LHCN-M2 (cell line): ENCODE data around the gene ADCY3. TPM values are rescaled to one million over a fixed set of nuclear protein-coding genes. Genes with fewer than 3 reads are reported as not detected.
"Not testable (repeated sequence)": the region's sequence is repeated elsewhere in the genome, so short reads cannot be mapped to it uniquely, and the experiment has no call there.

Experiments used
- DNase-seq: peaks from one replicate; pipeline ENCODE4 v3.0.0-alpha.2; 2012; ENCODE audit warnings: low read depth
- total RNA-seq: library from RNA; depleted of rRNA; stranded (reverse); fragments of >200 nt; gene quantifications from 2 replicates; pipeline ENCODE4 v1.2.3, GENCODE V29; 2014

The ADCY3 gene
- total RNA-seq, 1 experiment from 2014 or later: 23.3 TPM

DNA sequence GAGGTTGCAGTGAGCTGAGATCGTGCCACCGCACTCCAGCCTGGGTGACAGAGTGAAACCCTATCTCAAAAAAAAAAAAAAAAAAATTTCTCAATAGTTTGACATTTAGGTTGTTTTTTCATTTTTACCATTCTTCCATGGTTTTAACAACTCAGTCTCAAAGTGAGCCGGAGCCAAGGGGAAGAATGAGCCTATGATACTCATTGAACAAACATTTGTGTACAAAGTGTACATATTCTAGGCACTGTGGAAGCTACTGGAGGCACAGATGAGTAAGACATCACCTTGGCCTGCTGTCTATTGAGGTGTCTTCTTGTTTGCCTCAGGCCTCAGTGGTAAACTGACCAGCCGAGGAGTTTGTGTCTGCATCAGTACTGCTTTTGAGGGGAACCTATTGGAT, 104.9 kb downstream of the ADCY3 start:
- no peak for DNase-seq

- DNase-seq: no peak
Measured at GRCh38 chr2:24814516-24814915, 105.5 kb downstream of the ADCY3 start.

DNA sequence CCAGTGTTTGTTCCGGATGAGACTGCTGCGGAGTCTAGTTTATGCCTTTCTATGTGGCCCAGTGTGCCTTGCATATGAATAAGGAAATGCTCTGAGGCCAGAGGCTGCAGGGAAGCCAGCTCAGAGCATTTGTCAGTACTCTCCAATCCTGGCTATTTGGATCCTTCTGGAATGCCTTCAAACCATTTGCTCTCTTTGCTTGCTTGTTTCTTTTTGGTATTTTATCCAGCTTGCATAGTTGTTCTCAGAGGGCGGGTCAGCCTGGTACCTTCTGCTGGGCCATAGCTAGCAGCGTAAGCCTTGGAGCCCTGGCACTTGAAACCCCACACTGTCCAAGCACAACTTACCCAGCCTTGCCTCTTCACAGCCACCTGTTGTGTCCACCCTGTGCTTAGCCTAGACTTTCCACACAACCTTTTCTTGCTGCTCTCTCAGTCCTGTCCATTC, 106.3 kb downstream of the ADCY3 start:
- no peak for DNase-seq

GRCh38 chr2:24809316-24810007, 110.6 kb downstream of the ADCY3 start:
- DNase-seq: no peak

DNA sequence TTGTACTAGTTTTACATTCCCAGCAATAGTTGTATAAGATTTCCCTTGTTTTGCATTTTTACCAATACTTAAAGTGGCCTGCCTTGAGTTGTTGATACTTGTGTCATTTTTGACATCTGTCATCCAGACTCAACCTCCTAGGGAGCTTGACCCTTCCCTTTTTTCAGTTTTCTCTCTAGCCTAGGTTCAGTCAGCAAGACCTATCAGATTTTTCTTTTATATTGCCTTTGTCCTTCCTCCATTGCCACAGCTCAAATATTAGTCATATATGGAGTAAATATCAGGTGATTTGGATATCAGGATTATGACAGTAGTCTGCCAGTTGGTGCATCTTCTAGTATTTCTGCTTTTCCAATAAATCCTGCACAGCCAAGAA, 113.4 kb downstream of the ADCY3 start:
- DNase-seq: no peak

- not testable (repeated sequence) for DNase-seq
Measured at GRCh38 chr2:24805811-24806660, 114.0 kb downstream of the ADCY3 start.

GRCh38 chr2:24800487-24800886, 119.5 kb downstream of the ADCY3 start:
- not testable (repeated sequence) for DNase-seq

DNA sequence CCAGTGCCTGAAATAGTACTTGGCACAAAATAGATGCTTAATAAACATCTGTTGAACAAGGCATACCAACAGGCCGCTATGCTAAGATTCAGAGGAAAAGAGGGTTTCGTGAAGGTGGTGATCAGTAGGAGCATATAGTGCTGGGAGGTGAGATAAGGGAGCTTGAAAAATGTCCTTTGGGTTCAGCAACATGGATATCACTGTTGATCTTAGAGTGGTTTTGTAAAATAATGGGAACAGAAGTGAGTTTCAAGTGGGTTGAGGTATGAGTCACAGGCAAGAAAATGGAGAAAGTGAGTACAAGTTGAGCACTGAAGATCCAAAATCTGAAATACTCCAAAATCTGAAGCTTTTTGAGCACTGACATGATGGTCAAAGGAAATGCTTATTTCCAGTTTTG, 122.4 kb downstream of the ADCY3 start:
- DNase-seq: no peak

DNA sequence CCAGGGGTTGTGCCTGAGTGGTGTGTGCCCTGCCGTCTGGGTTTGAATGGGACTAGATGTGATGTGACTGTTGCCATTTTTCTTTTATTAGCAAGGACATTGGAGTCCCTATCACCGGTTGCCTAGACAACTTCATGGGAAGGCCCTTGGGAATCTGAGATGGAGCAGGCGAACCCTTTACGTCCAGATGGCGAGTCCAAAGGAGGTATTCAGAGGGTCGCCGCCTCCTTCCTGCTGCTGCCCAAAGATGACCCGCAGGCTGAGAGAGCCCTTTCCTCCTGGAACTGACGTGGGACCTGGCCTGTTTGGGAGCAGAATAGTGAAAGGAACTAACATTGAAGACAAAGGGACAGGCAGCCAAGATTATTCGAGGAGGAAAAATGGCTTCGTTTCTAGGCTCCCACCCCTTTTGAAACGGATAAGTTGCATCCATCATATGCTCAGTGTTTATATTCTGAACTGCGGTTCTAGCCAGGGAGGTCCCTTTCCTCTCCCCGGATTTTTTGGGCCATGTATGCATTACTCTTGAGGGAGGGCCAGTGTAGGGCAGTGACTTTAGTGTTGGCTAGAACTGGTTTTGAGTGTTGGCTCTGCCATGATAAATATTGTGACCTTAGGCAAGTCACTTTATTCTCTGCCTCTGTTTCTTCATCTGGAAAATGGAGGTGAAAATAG, 126.1 kb downstream of the ADCY3 start:
- DNase-seq: peak; percentile 61

DNA sequence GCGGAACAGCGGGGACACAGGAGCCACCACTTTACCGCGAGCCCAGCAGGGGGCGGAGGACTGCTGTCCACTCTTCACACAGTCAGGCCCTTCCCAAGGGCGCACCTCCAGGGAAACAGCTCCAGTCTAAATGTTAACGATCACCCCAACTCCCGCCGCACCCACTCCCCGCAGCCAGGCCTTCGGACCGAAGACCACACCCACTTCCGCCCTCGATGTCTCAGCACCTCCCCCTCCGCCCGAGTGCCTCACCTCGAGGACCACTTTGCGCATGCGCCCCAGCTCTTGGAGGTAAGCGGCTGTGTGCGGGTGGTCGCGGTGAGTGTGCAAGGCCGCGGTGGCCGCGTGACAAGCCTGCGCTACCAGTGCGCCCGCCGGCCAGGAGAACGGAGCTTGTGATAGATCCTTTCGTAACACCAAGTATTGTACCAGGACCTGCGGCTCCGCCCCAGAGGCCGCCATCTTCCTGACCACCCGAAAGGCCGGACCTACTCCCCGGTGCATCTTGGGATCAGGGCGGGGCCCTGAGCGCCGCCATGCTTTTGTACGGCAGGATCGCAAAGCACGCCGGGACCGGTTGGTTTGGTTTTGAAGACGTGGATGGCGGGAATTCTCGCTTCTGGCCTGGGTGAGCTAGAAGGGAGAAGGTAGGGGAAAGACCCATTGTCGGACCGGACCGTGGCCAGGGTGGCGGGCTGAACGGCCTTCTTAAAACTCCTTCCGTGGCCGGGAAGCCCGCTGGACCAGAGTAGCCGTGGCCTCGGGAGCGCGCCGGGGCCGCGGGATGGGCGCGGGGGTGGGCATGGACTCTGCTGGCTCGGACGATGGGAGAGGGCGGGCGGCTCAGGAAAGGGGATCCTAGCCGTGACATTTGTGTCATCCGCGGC, 126.9 kb downstream of the ADCY3 start, which contains the start of the genes CENPO and PTRHD1:
Gene CENPO (plus strand): TSS at position 552 of the 887 bp plus-strand sequence. CDS start 495 bp downstream, outside the sequence.
Gene PTRHD1 (minus strand): TSS at position 518 of the 887 bp plus-strand sequence. CDS start 14 bp downstream, at position 504.
- peak; percentile 96 for DNase-seq

DNA sequence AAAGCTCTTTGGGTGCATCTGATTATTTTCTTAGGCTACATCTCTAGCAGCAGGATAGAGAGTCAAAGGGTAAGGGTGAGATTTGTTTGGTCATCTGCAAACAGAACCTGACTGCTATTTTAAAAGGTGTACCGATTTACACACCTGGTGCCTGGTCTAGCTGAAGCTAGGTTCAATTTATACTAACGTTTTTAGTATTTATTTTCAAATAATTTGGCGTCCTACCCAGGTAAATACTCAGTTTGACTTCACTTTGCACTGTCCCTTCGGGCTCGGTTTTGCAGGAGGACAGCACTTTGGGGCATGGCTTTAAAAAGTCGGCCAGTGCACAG, 127.5 kb downstream of the ADCY3 start:
- no peak for DNase-seq

GRCh38 chr2:24791452-24791851, 128.6 kb downstream of the ADCY3 start:
- DNase-seq: no peak

- no peak for DNase-seq
Measured at GRCh38 chr2:24788816-24789215, 131.2 kb downstream of the ADCY3 start.

- no peak for DNase-seq
Measured at GRCh38 chr2:24787532-24787931, 132.5 kb downstream of the ADCY3 start.

- DNase-seq: no peak
Measured at GRCh38 chr2:24785671-24786321, 134.2 kb downstream of the ADCY3 start.

DNA sequence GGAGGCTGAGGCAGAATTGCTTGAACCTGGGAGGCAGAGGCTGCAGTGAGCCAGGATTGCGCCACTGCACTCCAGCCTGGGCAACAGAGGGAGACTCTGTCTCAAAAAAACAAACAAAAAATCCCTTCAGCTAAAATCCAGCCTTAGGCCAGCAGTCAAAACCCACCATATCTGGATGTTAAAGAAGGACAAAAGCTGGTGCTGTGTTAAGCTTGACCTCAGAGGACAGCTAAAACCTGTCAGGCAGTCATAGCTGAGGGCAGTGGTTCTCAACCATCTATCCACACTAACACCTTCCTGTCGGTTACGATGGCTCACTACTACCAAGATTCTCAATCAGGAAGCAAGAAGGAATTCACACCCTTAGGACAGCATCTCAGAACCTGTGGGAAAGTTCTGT, 136.4 kb downstream of the ADCY3 start:
- no peak for DNase-seq

DNA sequence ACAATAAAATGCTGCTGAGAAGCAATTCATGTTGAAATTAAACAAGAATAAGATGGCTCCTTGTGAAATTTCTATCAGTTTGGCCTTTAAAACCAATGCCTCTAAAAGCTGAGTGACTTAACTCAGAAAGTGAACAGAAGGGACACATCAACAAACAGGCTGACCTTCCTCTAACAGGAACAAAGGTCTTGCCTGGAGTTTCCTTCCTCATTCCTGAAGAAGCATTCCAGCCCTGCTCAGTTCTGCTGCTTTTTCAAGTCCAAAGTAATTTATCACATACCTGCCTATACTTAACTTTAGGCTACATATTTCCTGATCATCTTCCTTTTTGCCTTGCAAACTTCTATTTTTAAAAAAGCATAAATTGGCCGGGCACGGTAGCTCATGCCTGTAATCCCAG, 140.9 kb downstream of the ADCY3 start:
- DNase-seq: no peak

- no peak for DNase-seq
Measured at GRCh38 chr2:24774373-24774772, 145.7 kb downstream of the ADCY3 start.

- DNase-seq: no peak
Measured at GRCh38 chr2:24771764-24772586, 148.1 kb downstream of the ADCY3 start.

DNA sequence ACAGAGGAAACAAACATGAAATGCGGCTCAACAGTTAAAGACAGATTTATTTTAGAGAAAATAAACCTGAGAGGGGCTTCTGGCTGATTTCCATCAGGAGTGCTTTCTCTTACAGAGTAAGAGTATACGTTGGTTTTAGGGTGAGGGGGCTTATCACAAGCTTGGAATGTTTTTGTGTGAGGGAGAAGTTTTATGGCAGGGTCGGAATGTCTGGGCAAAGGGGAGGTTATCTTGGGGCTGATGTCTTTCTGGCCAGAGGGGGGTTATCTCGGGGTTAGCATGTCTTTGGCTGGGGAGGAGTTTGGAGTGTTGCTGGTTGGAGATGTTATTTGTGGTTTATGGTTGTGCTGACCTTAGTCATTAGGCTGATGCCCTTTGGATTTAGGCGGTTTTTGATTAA, 149.0 kb downstream of the ADCY3 start:
- DNase-seq: no peak
